Epithelial cell of proximal tubule (primary cell): Measurements from ENCODE around the gene FAH. TPM values are rescaled to one million over a fixed set of nuclear protein-coding genes. Genes with fewer than 3 reads are reported as not detected.

Experiments used
- DNase-seq: peaks from one replicate; pipeline ENCODE4 v3.0.0-alpha.2; 2011; ENCODE audit warnings: low read depth
- H3K4me3 ChIP-seq: 2 replicates; pipeline ENCODE4 v1.5.1; 2011; ENCODE audit warnings: low read depth, mild to moderate bottlenecking, low read length
- CTCF ChIP-seq: conservative IDR thresholded peaks from 2 replicates; pipeline ENCODE4 v1.5.1; 2012; ENCODE audit warnings: low read depth, mild to moderate bottlenecking, low read length
- total RNA-seq: library from RNA; depleted of rRNA; stranded (reverse); fragments of >200 nt; gene quantifications from 2 replicates; pipeline ENCODE4 v1.2.3, GENCODE V29; 2015

Gene FAH
- total RNA-seq, 1 donor from 2014 or later = 20.4 TPM

- no peak for DNase-seq
- no peak overlapping the region for H3K4me3 ChIP-seq
- TF ChIP-seq CTCF = no peak
Measured at GRCh38 chr15:80110920-80111319, 41.9 kb upstream of the FAH start.

DNA sequence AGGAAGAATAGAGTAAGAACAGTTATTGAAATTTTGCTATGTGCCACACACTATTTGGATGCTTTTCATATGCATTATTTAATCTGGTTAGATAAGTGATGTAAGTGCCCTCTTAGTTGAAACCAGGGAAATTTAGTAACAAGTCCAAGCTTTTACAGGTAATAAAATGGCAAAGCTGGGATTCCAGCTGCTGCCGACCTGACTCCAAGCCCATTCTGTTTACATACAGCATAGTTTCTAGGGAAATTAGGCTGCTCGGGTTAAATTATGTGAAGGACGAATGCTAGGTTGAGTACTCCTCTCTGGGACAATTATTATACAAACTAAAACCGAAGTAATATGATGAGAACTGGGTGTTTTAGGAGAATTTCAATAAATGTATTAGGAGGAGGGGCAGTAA is 38.7 kb upstream of the FAH start:
- no peak for TF ChIP-seq CTCF
- H3K4me3 ChIP-seq = no peak overlapping the region
- no peak for DNase-seq

GRCh38 chr15:80115021-80115420 is 37.8 kb upstream of the FAH start:
- DNase-seq = no peak
- no peak for TF ChIP-seq CTCF
- H3K4me3 ChIP-seq = no peak overlapping the region

DNA sequence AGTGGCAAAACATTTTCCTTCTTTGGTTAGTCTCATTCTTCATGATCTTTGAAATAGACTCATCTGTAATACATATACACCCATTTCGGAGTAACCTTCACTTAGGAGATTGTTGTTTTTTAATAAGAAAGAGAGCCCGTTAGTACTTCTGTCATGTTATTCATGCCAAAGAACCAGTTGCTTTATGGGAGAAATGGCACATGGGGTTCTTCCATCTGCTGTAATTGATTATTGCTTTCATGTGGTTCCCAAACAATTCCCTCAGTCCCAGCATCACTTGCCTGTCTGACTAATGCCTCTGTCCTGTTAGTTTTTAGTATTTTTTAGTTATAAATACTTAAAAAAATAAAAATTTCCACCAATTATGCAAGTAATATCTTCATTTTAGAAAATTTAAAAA is 33.8 kb upstream of the FAH start:
- no peak for DNase-seq
- H3K4me3 ChIP-seq = no peak overlapping the region
- TF ChIP-seq CTCF = no peak

DNA sequence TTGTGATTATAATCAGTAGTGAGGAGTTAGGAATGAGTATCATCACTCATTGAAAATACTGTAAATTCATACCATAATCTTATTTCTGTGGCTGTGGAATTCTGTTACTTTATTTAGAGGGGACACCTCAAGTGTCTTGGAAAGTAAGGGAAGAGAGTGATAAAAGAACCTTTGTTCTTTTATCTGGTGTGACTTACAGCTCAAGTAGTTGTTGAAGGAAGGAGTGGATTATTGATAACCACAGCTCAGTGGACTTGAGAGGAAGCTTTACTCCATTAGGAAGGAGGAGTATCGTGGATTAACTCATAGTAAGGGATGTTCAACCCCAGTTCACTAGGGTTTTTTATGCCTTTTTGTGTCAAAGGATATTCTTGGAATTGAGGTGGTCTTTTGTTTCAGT is 32.2 kb upstream of the FAH start:
- TF ChIP-seq CTCF = no peak
- no peak for DNase-seq
- no peak overlapping the region for H3K4me3 ChIP-seq

DNA sequence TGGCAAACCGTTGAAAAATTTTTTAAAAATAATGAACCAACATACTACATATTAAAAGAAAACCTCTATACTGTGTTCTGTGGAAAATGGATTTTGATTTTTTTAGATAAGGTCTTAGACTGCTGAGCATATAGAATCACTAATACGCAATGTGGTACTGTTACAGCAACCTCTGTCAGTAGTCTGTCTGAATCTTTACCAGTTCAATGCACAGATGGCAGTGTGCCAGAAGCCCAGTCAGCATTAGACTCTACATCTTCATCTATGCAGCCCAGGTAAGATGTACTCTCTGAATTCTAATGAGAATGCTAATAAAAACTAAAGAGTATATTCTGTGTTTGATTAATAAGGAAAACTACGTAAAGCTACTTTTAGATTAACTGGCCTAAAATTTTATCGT is 31.3 kb upstream of the FAH start:
- no peak for DNase-seq

More for the DNA sequence above, 31.3 kb upstream of the FAH start:
- no peak overlapping the region for H3K4me3 ChIP-seq
- TF ChIP-seq CTCF = no peak
